ENCODE measurements around the gene PPP1R14B.

PPP1R14B gene

GRCh38 chr11:64234647-64235379 lies 11.9 kb downstream of the PPP1R14B start:
- peak in 1 of 2 experiments; percentile 52 for DNase-seq (ENCODE audit: low read depth in 1 of 2, low spot score in 1 of 2)
- in situ Hi-C loops (cut with HindIII; ENCODE audit: low pct_unique_long_range_greater_than_20kb, low sequenced_read_pairs) = no loop called here
- TF ChIP-seq JUND (IDR thresholded peaks at IDR 0.05; ENCODE audit: low read depth) = no peak

GRCh38 chr11:64233913-64234586 lies 12.7 kb downstream of the PPP1R14B start, which contains the start of gene VEGFB:
TSS of gene VEGFB (plus strand) at chr11:64234584. CDS start at chr11:64234834, 250 bp downstream.
- no peak for TF ChIP-seq JUND (IDR thresholded peaks at IDR 0.05; ENCODE audit: low read depth)
- in situ Hi-C loops (cut with HindIII; ENCODE audit: low pct_unique_long_range_greater_than_20kb, low sequenced_read_pairs) = no loop called here
- peak; percentile 67 to 81 for DNase-seq (ENCODE audit: low read depth in 1 of 2, low spot score in 1 of 2)

- DNase-seq (ENCODE audit: low read depth in 1 of 2, low spot score in 1 of 2) = no peak
- no peak for TF ChIP-seq JUND (IDR thresholded peaks at IDR 0.05; ENCODE audit: low read depth)
- in situ Hi-C loops (cut with HindIII; ENCODE audit: low pct_unique_long_range_greater_than_20kb, low sequenced_read_pairs) = no loop called here
These were observed 13.8 kb downstream of the PPP1R14B start for GRCh38 chr11:64232967-64233315.

GRCh38 chr11:64232182-64232966 lies 14.4 kb downstream of the PPP1R14B start:
- DNase-seq (ENCODE audit: low read depth in 1 of 2, low spot score in 1 of 2) = no peak
- no peak for TF ChIP-seq JUND (IDR thresholded peaks at IDR 0.05; ENCODE audit: low read depth)
- in situ Hi-C loops (cut with HindIII; ENCODE audit: low pct_unique_long_range_greater_than_20kb, low sequenced_read_pairs) = no loop called here

- in situ Hi-C loops (cut with HindIII; ENCODE audit: low pct_unique_long_range_greater_than_20kb, low sequenced_read_pairs) = no loop called here
- DNase-seq (ENCODE audit: low read depth in 1 of 2, low spot score in 1 of 2) = no peak
- no peak for TF ChIP-seq JUND (IDR thresholded peaks at IDR 0.05; ENCODE audit: low read depth)
These were observed 15.2 kb downstream of the PPP1R14B start for GRCh38 chr11:64231546-64231945.

GRCh38 chr11:64230985-64231365 lies 15.8 kb downstream of the PPP1R14B start:
- in situ Hi-C loops (cut with HindIII; ENCODE audit: low pct_unique_long_range_greater_than_20kb, low sequenced_read_pairs) = no loop called here
- no peak for TF ChIP-seq JUND (IDR thresholded peaks at IDR 0.05; ENCODE audit: low read depth)
- DNase-seq (ENCODE audit: low read depth in 1 of 2, low spot score in 1 of 2) = no peak

GRCh38 chr11:64230171-64230984 lies 16.4 kb downstream of the PPP1R14B start, which contains the start of gene DNAJC4:
TSS of gene DNAJC4 (plus strand) at chr11:64230548. CDS start at chr11:64230855, 307 bp downstream.
- no peak for TF ChIP-seq JUND (IDR thresholded peaks at IDR 0.05; ENCODE audit: low read depth)
- in situ Hi-C loops (cut with HindIII; ENCODE audit: low pct_unique_long_range_greater_than_20kb, low sequenced_read_pairs) = no loop called here
- DNase-seq (ENCODE audit: low read depth in 1 of 2, low spot score in 1 of 2) = peak; percentile 88 to 96

GRCh38 chr11:64229744-64230170 lies 17.0 kb downstream of the PPP1R14B start:
- in situ Hi-C loops (cut with HindIII; ENCODE audit: low pct_unique_long_range_greater_than_20kb, low sequenced_read_pairs) = no loop called here
- TF ChIP-seq JUND (IDR thresholded peaks at IDR 0.05; ENCODE audit: low read depth) = no peak
- DNase-seq (ENCODE audit: low read depth in 1 of 2, low spot score in 1 of 2) = no peak

- no peak for TF ChIP-seq JUND (IDR thresholded peaks at IDR 0.05; ENCODE audit: low read depth)
- in situ Hi-C loops (cut with HindIII; ENCODE audit: low pct_unique_long_range_greater_than_20kb, low sequenced_read_pairs) = no loop called here
- no peak for DNase-seq (ENCODE audit: low read depth in 1 of 2, low spot score in 1 of 2)
These were observed 17.5 kb downstream of the PPP1R14B start for GRCh38 chr11:64229090-64229743.

GRCh38 chr11:64227405-64227956 lies 19.3 kb downstream of the PPP1R14B start:
- DNase-seq (ENCODE audit: low read depth in 1 of 2, low spot score in 1 of 2) = peak in 1 of 2 experiments; percentile 48
- no peak for TF ChIP-seq JUND (IDR thresholded peaks at IDR 0.05; ENCODE audit: low read depth)
- in situ Hi-C loops (cut with HindIII; ENCODE audit: low pct_unique_long_range_greater_than_20kb, low sequenced_read_pairs) = no loop called here

- in situ Hi-C loops (cut with HindIII; ENCODE audit: low pct_unique_long_range_greater_than_20kb, low sequenced_read_pairs) = no loop called here
- DNase-seq (ENCODE audit: low read depth in 1 of 2, low spot score in 1 of 2) = no peak
- no peak for TF ChIP-seq JUND (IDR thresholded peaks at IDR 0.05; ENCODE audit: low read depth)
These were observed 20.2 kb downstream of the PPP1R14B start for GRCh38 chr11:64226507-64227051.
